Endothelial cell (in vitro differentiated cells): ENCODE data around the gene SZRD1. TPM values are rescaled to one million over a fixed set of nuclear protein-coding genes. Genes with fewer than 3 reads are reported as not detected.

Experiments used
- DNase-seq: peaks from one replicate; pipeline ENCODE4 v3.0.0; 2021; ENCODE audit warnings: low spot score
- H3K27ac Mint-ChIP-seq: one replicate; pipeline ENCODE4 v1.8.0; 2021; ENCODE audit warnings: mixed read lengths, inconsistent platforms; ENCODE audit not compliant: unreplicated experiment
- H3K27me3 Mint-ChIP-seq: one replicate; pipeline ENCODE4 v1.8.0; 2021; ENCODE audit warnings: mild to moderate bottlenecking, moderate library complexity, mixed read lengths, inconsistent platforms; ENCODE audit not compliant: unreplicated experiment
- H3K36me3 Mint-ChIP-seq: one replicate; pipeline ENCODE4 v1.8.0; 2021; ENCODE audit warnings: mild to moderate bottlenecking, low read depth, mixed read lengths, inconsistent platforms; ENCODE audit not compliant: unreplicated experiment
- H3K4me1 Mint-ChIP-seq: one replicate; pipeline ENCODE4 v1.8.0; 2021; ENCODE audit warnings: mild to moderate bottlenecking, mixed read lengths, inconsistent platforms; ENCODE audit not compliant: unreplicated experiment
- H3K4me3 Mint-ChIP-seq: one replicate; pipeline ENCODE4 v1.8.0; 2021; ENCODE audit warnings: mild to moderate bottlenecking, mixed read lengths, inconsistent platforms; ENCODE audit not compliant: unreplicated experiment
- H3K9me3 Mint-ChIP-seq: one replicate; pipeline ENCODE4 v1.8.0; 2021; ENCODE audit warnings: mixed read lengths, inconsistent platforms; ENCODE audit not compliant: unreplicated experiment
- CTCF ChIP-seq: fragments of 200-600 bp; sonication (generic); IDR thresholded peaks from one replicate; pipeline ENCODE4 v1.5.0; 2021; ENCODE audit warnings: antibody characterized with exemption; ENCODE audit not compliant: unreplicated experiment
- total RNA-seq: library from RNA; stranded (reverse); fragmentation: NEBNext Ultra II Directional; extraction: Animal tissue kit (Norgen Biotek cat#: 25700); gene quantifications from one replicate; pipeline ENCODE4 v1.2.1, GENCODE V29; 2021; ENCODE audit not compliant: unreplicated experiment

The SZRD1 gene
- total RNA-seq, 1 donor from 2014 or later = 127 TPM

DNA sequence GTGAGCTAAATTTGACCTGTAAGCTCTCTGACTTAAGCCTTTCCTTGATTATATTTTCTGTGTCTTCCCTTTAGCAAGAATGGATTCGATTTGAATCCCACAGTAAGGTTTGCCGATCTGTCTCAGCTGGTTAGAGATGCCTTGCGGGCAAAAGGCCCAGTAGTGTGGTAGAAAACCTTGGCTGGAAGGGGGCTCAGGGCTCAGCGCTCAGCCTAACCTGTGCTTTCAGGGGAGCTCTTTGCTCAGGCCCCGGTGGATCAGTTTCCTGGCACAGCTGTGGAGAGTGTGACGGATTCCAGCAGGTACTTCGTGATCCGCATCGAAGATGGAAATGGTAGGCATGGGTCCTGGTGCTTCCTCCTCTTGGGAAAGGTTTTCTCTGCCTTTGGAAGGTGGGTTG is 80.6 kb downstream of the SZRD1 start:
- Mint-ChIP-seq H3K9me3 (no peaks in the 10 kb centered on the region), H3K4me3 (peak overlapping the region; percentile 60), H3K27ac (no peak overlapping the region), H3K36me3 (peaks cover 57% of the 10 kb centered on the region), H3K4me1 (peaks cover 24% of the 10 kb centered on the region), H3K27me3 (no peaks in the 10 kb centered on the region)
- no peak for TF ChIP-seq CTCF
- no peak for DNase-seq

Other genes with a start within 250 kb of the SZRD1 start
- gene EPHA2, start 211.2 kb upstream of the SZRD1 start, total RNA-seq = 109 TPM
- 14.0 TPM for gene ARHGEF19, start 154.6 kb upstream of the SZRD1 start, total RNA-seq
- gene CPLANE2, start 130.1 kb upstream of the SZRD1 start, total RNA-seq = 3.6 TPM
- 17.2 TPM for gene FBXO42, start 14.8 kb upstream of the SZRD1 start, total RNA-seq
- not detected for gene SPATA21, start 70.2 kb downstream of the SZRD1 start, total RNA-seq
- 192 TPM for gene NECAP2, start 73.5 kb downstream of the SZRD1 start, total RNA-seq
- gene RNU1-1, start 147.0 kb downstream of the SZRD1 start, total RNA-seq = 3,428 TPM
- gene NBPF1, start 246.3 kb downstream of the SZRD1 start, total RNA-seq = 41.8 TPM